Astrocyte (in vitro differentiated cells and primary cell): ENCODE data around the gene BUD13. TPM values are rescaled to one million over a fixed set of nuclear protein-coding genes. Genes with fewer than 3 reads are reported as not detected.

Experiments used
- DNase-seq: peaks from one replicate; pipeline ENCODE4 v3.0.0-alpha.2; 2010; ENCODE audit warnings: low read depth
- FAIRE-seq: peaks from 2 replicates; lab custom pipeline; 2011; peaks lifted over from hg19 to GRCh38; lab: Jason Lieb, UNC
- H2AFZ ChIP-seq: 2 replicates; pipeline ENCODE4 v1.6.0; 2012; ENCODE audit warnings: low read depth, low read length, inconsistent platforms
- H3K27ac ChIP-seq: 2 replicates; pipeline ENCODE4 v1.5.1; 2011; ENCODE audit warnings: low read depth, low read length, inconsistent platforms
- H3K27me3 ChIP-seq: 2 replicates; pipeline ENCODE4 v1.6.0; 2011; ENCODE audit warnings: low read length, inconsistent platforms; ENCODE audit not compliant: insufficient read depth
- H3K36me3 ChIP-seq: 2 replicates; pipeline ENCODE4 v1.5.1; 2011; ENCODE audit warnings: low read length, inconsistent platforms; ENCODE audit not compliant: insufficient read depth
- H3K4me1 ChIP-seq: 2 replicates; pipeline ENCODE4 v1.5.1; 2011; ENCODE audit warnings: low read length, inconsistent platforms; ENCODE audit not compliant: insufficient read depth
- H3K4me2 ChIP-seq: 2 replicates; pipeline ENCODE4 v1.6.0; 2012; ENCODE audit warnings: low read length, inconsistent platforms
- H3K4me3 ChIP-seq: 2 replicates; pipeline ENCODE4 v1.5.1; 2011; ENCODE audit warnings: low read depth, mild to moderate bottlenecking, low read length, inconsistent platforms; ENCODE audit not compliant: insufficient read depth
- H3K79me2 ChIP-seq: 2 replicates; pipeline ENCODE4 v1.6.0; 2012; ENCODE audit warnings: mild to moderate bottlenecking, low read length, inconsistent platforms; ENCODE audit not compliant: insufficient read depth
- H3K9ac ChIP-seq: 2 replicates; pipeline ENCODE4 v1.6.0; 2012; ENCODE audit warnings: mild to moderate bottlenecking, low read length, inconsistent platforms
- H3K9me3 ChIP-seq: 2 replicates; pipeline ENCODE4 v1.5.1; 2012; ENCODE audit warnings: low read depth, mild to moderate bottlenecking, low read length, inconsistent platforms; ENCODE audit not compliant: insufficient read depth
- H4K20me1 ChIP-seq: 2 replicates; pipeline ENCODE4 v1.6.0; 2012; ENCODE audit warnings: low read length, inconsistent platforms; ENCODE audit not compliant: insufficient read depth
- H3K27ac Mint-ChIP-seq: one replicate; pipeline ENCODE4 v1.8.0; 2021; ENCODE audit warnings: mild to moderate bottlenecking, mixed read lengths; ENCODE audit not compliant: unreplicated experiment
- H3K27me3 Mint-ChIP-seq: one replicate; pipeline ENCODE4 v1.8.0; 2021; ENCODE audit warnings: low read depth, mixed read lengths; ENCODE audit not compliant: unreplicated experiment
- H3K36me3 Mint-ChIP-seq: one replicate; pipeline ENCODE4 v1.8.0; 2021; ENCODE audit warnings: low read depth, mixed read lengths; ENCODE audit not compliant: unreplicated experiment
- H3K4me1 Mint-ChIP-seq: one replicate; pipeline ENCODE4 v1.8.0; 2021; ENCODE audit warnings: low read depth, mixed read lengths; ENCODE audit not compliant: unreplicated experiment
- H3K4me3 Mint-ChIP-seq: one replicate; pipeline ENCODE4 v1.8.0; 2021; ENCODE audit warnings: mild to moderate bottlenecking, moderate library complexity, mixed read lengths; ENCODE audit not compliant: unreplicated experiment
- H3K9me3 Mint-ChIP-seq: one replicate; pipeline ENCODE4 v1.8.0; 2021; ENCODE audit warnings: mild to moderate bottlenecking, mixed read lengths; ENCODE audit not compliant: unreplicated experiment
- CTCF ChIP-seq: IDR thresholded peaks from 2 replicates; pipeline ENCODE4 v1.5.1; 2011; ENCODE audit warnings: low read depth, mild to moderate bottlenecking, inconsistent platforms, low read length, moderate library complexity; ENCODE audit not compliant: insufficient read depth
- EZH2 ChIP-seq: IDR thresholded peaks from 2 replicates; pipeline ENCODE4 v1.6.1; 2012; ENCODE audit warnings: mild to moderate bottlenecking, low read length, inconsistent platforms; ENCODE audit not compliant: insufficient read depth
- total RNA-seq: library from RNA; stranded (reverse); gene quantifications from 2 replicates; pipeline ENCODE4 v1.2.1, GENCODE V29; 2021

The BUD13 gene
- total RNA-seq, 1 donor from 2014 or later, result 9.3 TPM

GRCh38 chr11:116792869-116793771 is 20.3 kb upstream of the BUD13 start:
- no peaks in the 10 kb centered on the region for H3K27me3 ChIP-seq
- H4K20me1 ChIP-seq, result no peaks in the 10 kb centered on the region
- H3K9me3 ChIP-seq, result no peaks in the 10 kb centered on the region
- no peak overlapping the region for H3K27ac ChIP-seq
- H3K4me3 Mint-ChIP-seq, result no peak overlapping the region
- DNase-seq (peak; percentile 76), FAIRE-seq (peak; percentile 97)
- no peak overlapping the region for H3K4me3 ChIP-seq
- peaks cover 22% of the 10 kb centered on the region for H3K4me1 ChIP-seq
- H3K4me2 ChIP-seq, result peak overlapping the region; percentile 20
- H3K27ac Mint-ChIP-seq, result no peak overlapping the region
- H3K4me1 Mint-ChIP-seq, result peaks cover 13% of the 10 kb centered on the region
- no peaks in the 10 kb centered on the region for H3K79me2 ChIP-seq
- no peaks in the 10 kb centered on the region for H3K36me3 Mint-ChIP-seq
- no peaks in the 10 kb centered on the region for H3K9me3 Mint-ChIP-seq
- no peaks in the 10 kb centered on the region for H3K36me3 ChIP-seq
- TF ChIP-seq EZH2, result no peak
- no peak for TF ChIP-seq CTCF
- peaks cover 13% of the 10 kb centered on the region for H3K27me3 Mint-ChIP-seq
- H3K9ac ChIP-seq, result no peak overlapping the region
- no peak overlapping the region for H2AFZ ChIP-seq

- no peak overlapping the region for H3K27ac Mint-ChIP-seq
- no peaks in the 10 kb centered on the region for H4K20me1 ChIP-seq
- no peaks in the 10 kb centered on the region for H3K9me3 ChIP-seq
- FAIRE-seq, result no peak
- H3K4me3 Mint-ChIP-seq, result no peak overlapping the region
- no peaks in the 10 kb centered on the region for H3K27me3 ChIP-seq
- peaks cover 2% of the 10 kb centered on the region for H3K36me3 Mint-ChIP-seq
- H3K79me2 ChIP-seq, result peaks cover 4% of the 10 kb centered on the region
- H3K36me3 ChIP-seq, result no peaks in the 10 kb centered on the region
- no peak overlapping the region for H3K27ac ChIP-seq
- H3K4me1 ChIP-seq, result peaks cover 24% of the 10 kb centered on the region
- H2AFZ ChIP-seq, result no peak overlapping the region
- H3K27me3 Mint-ChIP-seq, result peaks cover 13% of the 10 kb centered on the region
- no peak overlapping the region for H3K9ac ChIP-seq
- H3K4me1 Mint-ChIP-seq, result peaks cover 13% of the 10 kb centered on the region
- no peak for DNase-seq
- TF ChIP-seq EZH2 (no peak), CTCF (no peak)
- H3K4me2 ChIP-seq, result peak overlapping the region; percentile 20
- no peaks in the 10 kb centered on the region for H3K9me3 Mint-ChIP-seq
- H3K4me3 ChIP-seq, result no peak overlapping the region
These were observed 19.5 kb upstream of the BUD13 start for GRCh38 chr11:116792144-116792868.
